HepG2 (cell line): ENCODE measurements around the gene TNFRSF1B. TPM values are rescaled to one million over a fixed set of nuclear protein-coding genes. Genes with fewer than 3 reads are reported as not detected.
A peak's percentile ranks its signal among the peaks of the same experiment; 100 is the strongest.

Experiments
- ATAC-seq: fragments of 200-7000 bp; cut with Tn5 transposase; 3 replicates; pipeline ENCODE4 v1.9.1; 2020; ENCODE audit warnings: mild to moderate bottlenecking, moderate library complexity
- BruUV-seq: library from RNA; stranded (reverse); fragments of 400-500 nt; replicated peaks from 2 replicates; lab custom pipeline; 2021; lab: Mats Ljungman, UMichigan
- CTCF ChIA-PET: fragments of 300-600 bp; formaldehyde crosslinking; extraction: SDS; loops from one replicate; lab custom pipeline; 2021; ENCODE audit warnings: low total read pairs, inconsistent platforms, low intra/inter-chr PET ratio; lab: Yijun Ruan, JAX
- POLR2A ChIA-PET: fragments of 350-600 bp; sonication (Branson Sonifier 250); formaldehyde crosslinking; loops from one replicate; lab custom pipeline; 2020; ENCODE audit warnings: antibody characterized with exemption, inconsistent platforms; lab: Yijun Ruan, JAX
- DNase-seq: peaks from one replicate; pipeline ENCODE4 v3.0.0-alpha.2; 2015; ENCODE audit warnings: low spot score
- FAIRE-seq: peaks from 3 replicates; lab custom pipeline; 2011; peaks lifted over from hg19 to GRCh38; lab: Jason Lieb, UNC
- H2AFZ ChIP-seq: one replicate; pipeline ENCODE4 v1.6.1; 2011; ENCODE audit warnings: low read length, inconsistent platforms
- H3K27ac ChIP-seq: fragments of 300-600 bp; 3 replicates; pipeline ENCODE4 v1.8.0; 2011; ENCODE audit warnings: mixed run types, mild to moderate bottlenecking, mixed read lengths, low read length, inconsistent platforms; ENCODE audit not compliant: insufficient read depth; ENCODE audit errors: extremely low read length
- H3K27me3 ChIP-seq, 2 experiments: fragments of 200-600 bp in 1 of 2; 2 replicates in 1 of 2; 3 replicates in 1 of 2; pipeline versions ENCODE4 v1.6.0 to v1.8.0; 2011; ENCODE audit warnings: low read length in 2 of 2, mild to moderate bottlenecking in 2 of 2, moderate library complexity in 2 of 2, inconsistent platforms in 1 of 2; ENCODE audit not compliant: insufficient read depth in 2 of 2, control insufficient read depth in 1 of 2
- H3K36me3 ChIP-seq, 2 experiments: fragments of 200-600 bp in 1 of 2; replicated peaks in 1 of 2; 2 replicates in 1 of 2; 3 replicates in 1 of 2; pipeline versions ENCODE4 v1.5.1 to v1.8.0; 2011; ENCODE audit warnings: low read length in 2 of 2, inconsistent platforms in 1 of 2; ENCODE audit not compliant: insufficient read depth in 2 of 2, control insufficient read depth in 1 of 2
- H3K4me1 ChIP-seq: 2 replicates; pipeline ENCODE4 v1.5.1; 2012; ENCODE audit warnings: low read length, inconsistent platforms; ENCODE audit not compliant: insufficient read depth
- H3K4me2 ChIP-seq: 2 replicates; pipeline ENCODE4 v1.6.0; 2011; ENCODE audit warnings: low read depth, low read length, inconsistent platforms
- H3K4me3 ChIP-seq, 3 experiments: fragments of 200-600 bp in 1 of 3; sonication (generic), shearing (Covaris generic) in 1 of 3; replicated peaks in 1 of 3; 2 replicates each; pipeline ENCODE4 v1.5.1; 2011 to 2016; ENCODE audit warnings: low read length in 3 of 3, inconsistent platforms in 2 of 3, low read depth in 2 of 3, mild to moderate bottlenecking in 2 of 3, control low read depth in 1 of 3, mixed read lengths in 1 of 3; ENCODE audit not compliant: insufficient read depth in 1 of 3
- H3K79me2 ChIP-seq: one replicate; pipeline ENCODE4 v1.6.1; 2011; ENCODE audit warnings: low read length, inconsistent platforms; ENCODE audit not compliant: insufficient read depth
- H3K9ac ChIP-seq: 2 replicates; pipeline ENCODE4 v1.6.0; 2011; ENCODE audit warnings: mild to moderate bottlenecking, low read depth, low read length, inconsistent platforms; ENCODE audit not compliant: insufficient read depth
- H3K9me3 ChIP-seq: 2 replicates; pipeline ENCODE4 v1.5.1; 2012; ENCODE audit warnings: mild to moderate bottlenecking, low read length
- H4K20me1 ChIP-seq: 2 replicates; pipeline ENCODE4 v1.6.0; 2011; ENCODE audit warnings: inconsistent platforms, mild to moderate bottlenecking, low read length, moderate library complexity; ENCODE audit not compliant: insufficient read depth
- ASH2L ChIP-seq: fragments of 300-600, 200-600 bp; sonication (generic); IDR thresholded peaks from 2 replicates; pipeline ENCODE4 v1.7.0; 2017; ENCODE audit warnings: low read depth, mild to moderate bottlenecking, moderate library complexity, mixed read lengths, low read length; ENCODE audit not compliant: insufficient read length
- HES4 ChIP-seq: sonication (generic); formaldehyde crosslinking; IDR thresholded peaks from 2 replicates; pipeline ENCODE4 v1.9.0; 2021; ENCODE audit warnings: mild to moderate bottlenecking, missing genetic modification reagents, borderline replicate concordance
- HNRNPL ChIP-seq: fragments of 200-400 bp; formaldehyde crosslinking; IDR thresholded peaks from 2 replicates; pipeline ENCODE4 v1.6.1; 2017; ENCODE audit warnings: mild to moderate bottlenecking, low read depth, low read length
- JARID2 ChIP-seq: sonication (generic); formaldehyde crosslinking; IDR thresholded peaks from 2 replicates; pipeline ENCODE4 v1.8.1; 2023; ENCODE audit warnings: missing genetic modification reagents, inconsistent platforms; ENCODE audit not compliant: insufficient replicate concordance
- KLF13 ChIP-seq: sonication (generic); formaldehyde crosslinking; IDR thresholded peaks from 2 replicates; pipeline ENCODE4 v1.4.0; 2020; ENCODE audit warnings: mild to moderate bottlenecking, missing genetic modification reagents
- NR2F1 ChIP-seq, 2 experiments: fragments of 450-650 bp in 1 of 2; formaldehyde crosslinking in 1 of 2; IDR thresholded peaks; 2 replicates each; pipeline versions ENCODE4 v1.5.0 to v1.6.1; 2016 to 2020; ENCODE audit warnings: mild to moderate bottlenecking in 1 of 2, missing compliant biosample characterization in 1 of 2, missing genetic modification reagents in 1 of 2, moderate library complexity in 1 of 2
- RFXAP ChIP-seq: sonication (generic); formaldehyde crosslinking; IDR thresholded peaks from 2 replicates; pipeline ENCODE4 v1.4.0; 2020; ENCODE audit warnings: missing genetic modification reagents, borderline replicate concordance
- SMYD3 ChIP-seq: sonication (generic); formaldehyde crosslinking; IDR thresholded peaks from 2 replicates; pipeline ENCODE4 v1.8.1; 2023; ENCODE audit warnings: mild to moderate bottlenecking, missing genetic modification reagents
- ZNF468 ChIP-seq: sonication (generic); formaldehyde crosslinking; IDR thresholded peaks from 2 replicates; pipeline ENCODE4 v1.8.0; 2022; ENCODE audit warnings: mild to moderate bottlenecking, moderate library complexity, missing genetic modification reagents
- ZNF556 ChIP-seq: sonication (generic); formaldehyde crosslinking; IDR thresholded peaks from 2 replicates; pipeline ENCODE4 v1.4.0; 2020; ENCODE audit warnings: mild to moderate bottlenecking, missing genetic modification reagents, borderline replicate concordance
- ZSCAN12 ChIP-seq: sonication (generic); formaldehyde crosslinking; IDR thresholded peaks from 2 replicates; pipeline ENCODE4 v1.9.0; 2021; ENCODE audit warnings: mild to moderate bottlenecking, missing genetic modification reagents
- WGBS: methylation state at CpG from one replicate; pipeline ENCODE4 v1.1.6; 2017; ENCODE audit warnings: low lambda C conversion rate; 5-methylcytosine and 5-hydroxymethylcytosine counted together
- in situ Hi-C: cut with HindIII; loops from 2 replicates; pipeline ENCODE4 v1.10.0; 2017; ENCODE audit warnings: low pct_unique_long_range_greater_than_20kb; ENCODE audit not compliant: extremely low pct_ligation_motif_present
- intact Hi-C: fragments of 100-400 bp; cut with micrococcal nuclease; formaldehyde crosslinking; loops from one replicate; pipeline ENCODE4 v1.10.0; 2022; ENCODE audit not compliant: unreplicated experiment
- polyA plus RNA-seq, 8 experiments: library from polyadenylated mRNA; depleted of rRNA in 3 of 8; stranded (reverse) in 7 of 8; unstranded in 1 of 8; fragments of >200 nt; fragmentation: Illumina TruSeq in 4 of 8; extraction: Trizol in 4 of 8; gene quantifications; 2 replicates each; pipeline versions ENCODE4 v1.2.1 to v1.2.3, GENCODE V29; 2011 to 2016; ENCODE audit warnings: low read depth in 4 of 8, missing spikeins in 1 of 8, mixed read lengths in 1 of 8; ENCODE audit not compliant: insufficient read depth in 1 of 8
- total RNA-seq, 5 experiments: library from RNA; depleted of rRNA; stranded (reverse); fragments of >200 nt; fragmentation: Illumina TruSeq; extraction: Trizol; gene quantifications; 2 replicates each; pipeline ENCODE4 v1.2.3, GENCODE V29; 2016; ENCODE audit warnings: low read depth in 1 of 5
- TF ChIP-seq, protein P1 (sequence below): IDR thresholded peaks from 2 replicates; pipeline ENCODE4 v1.6.1; 2016; ENCODE audit warnings: mild to moderate bottlenecking, missing biosample characterization, missing genetic modification reagents
- TF ChIP-seq, protein P2 (sequence below): sonication (generic); formaldehyde crosslinking; IDR thresholded peaks from 2 replicates; pipeline ENCODE4 v1.5.0; 2020; ENCODE audit warnings: missing genetic modification reagents
- TF ChIP-seq, protein P3 (sequence below): sonication (generic); formaldehyde crosslinking; IDR thresholded peaks from 2 replicates; pipeline ENCODE4 v1.8.0; 2022; ENCODE audit warnings: missing genetic modification reagents, low read depth, mild to moderate bottlenecking, borderline replicate concordance

TNFRSF1B gene
- total and polyA plus RNA-seq, 2 of the 13 experiments (the other 11 are each of a cell fraction or from before 2014, with no cell fraction given), result 0.04 to 0.11 TPM

GRCh38 chr1:12203216-12204007 is 36.6 kb downstream of the TNFRSF1B start:
- H4K20me1 ChIP-seq, result no peaks in the 10 kb centered on the region
- no peak for ATAC-seq
- H3K4me2 ChIP-seq, result no peak overlapping the region
- no peak overlapping the region for H2AFZ ChIP-seq
- in situ Hi-C loops, result no loop called here
- peaks cover 21% of the 10 kb centered on the region for H3K4me1 ChIP-seq
- no peaks in the 10 kb centered on the region for H3K9me3 ChIP-seq
- FAIRE-seq, result no peak
- H3K4me3 ChIP-seq, result no peak overlapping the region
- ChIA-PET POLR2A (no interaction called here), CTCF (no interaction called here)
- no peaks in the 10 kb centered on the region for H3K36me3 ChIP-seq
- DNase-seq, result no peak
- 60% methylated on average over 16 of the region's 20 CpGs for WGBS
- no TSS peak for BruUV-seq
- H3K79me2 ChIP-seq, result no peaks in the 10 kb centered on the region
- no peak overlapping the region for H3K27ac ChIP-seq
- intact Hi-C loops, result no loop called here
- H3K9ac ChIP-seq, result no peak overlapping the region
- no peak for TF ChIP-seq SMYD3
- TF ChIP-seq, protein P1, sequence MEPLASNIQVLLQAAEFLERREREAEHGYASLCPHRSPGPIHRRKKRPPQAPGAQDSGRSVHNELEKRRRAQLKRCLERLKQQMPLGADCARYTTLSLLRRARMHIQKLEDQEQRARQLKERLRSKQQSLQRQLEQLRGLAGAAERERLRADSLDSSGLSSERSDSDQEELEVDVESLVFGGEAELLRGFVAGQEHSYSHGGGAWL (CRISPR knock-in tag), result no peak
- TF ChIP-seq, protein P2, sequence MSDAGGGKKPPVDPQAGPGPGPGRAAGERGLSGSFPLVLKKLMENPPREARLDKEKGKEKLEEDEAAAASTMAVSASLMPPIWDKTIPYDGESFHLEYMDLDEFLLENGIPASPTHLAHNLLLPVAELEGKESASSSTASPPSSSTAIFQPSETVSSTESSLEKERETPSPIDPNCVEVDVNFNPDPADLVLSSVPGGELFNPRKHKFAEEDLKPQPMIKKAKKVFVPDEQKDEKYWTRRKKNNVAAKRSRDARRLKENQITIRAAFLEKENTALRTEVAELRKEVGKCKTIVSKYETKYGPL, result no peak
- TF ChIP-seq HNRNPL, result 0 out of 2 replicates have a peak, but pooled peaks have one; percentile 28
- TF ChIP-seq, all 625 proteins: peak for 1
- peaks cover 1 to 3% of the 10 kb centered on the region in 2 experiments; a peak in 2 of 5 replicates for H3K27me3 ChIP-seq

- H2AFZ ChIP-seq, result no peak overlapping the region
- H3K27me3 ChIP-seq, result peaks cover 1 to 2% of the 10 kb centered on the region in 2 experiments; a peak in 2 of 5 replicates
- 39% methylated on average over 5 of the region's 7 CpGs for WGBS
- H3K4me1 ChIP-seq, result peaks cover 17% of the 10 kb centered on the region
- no TSS peak for BruUV-seq
- H3K4me3 ChIP-seq, result no peak overlapping the region
- H3K9me3 ChIP-seq, result no peaks in the 10 kb centered on the region
- DNase-seq (no peak), ATAC-seq (no peak), FAIRE-seq (no peak)
- no peak overlapping the region for H3K4me2 ChIP-seq
- POLR2A ChIA-PET, result no interaction called here
- intact Hi-C loops (no loop called here), in situ Hi-C loops (no loop called here)
- H3K27ac ChIP-seq, result no peak overlapping the region
- no peaks in the 10 kb centered on the region for H3K79me2 ChIP-seq
- no peaks in the 10 kb centered on the region for H4K20me1 ChIP-seq
- H3K36me3 ChIP-seq, result no peaks in the 10 kb centered on the region
- CTCF ChIA-PET, result no interaction called here
- H3K9ac ChIP-seq, result no peak overlapping the region
- TF ChIP-seq ZNF468 (CRISPR knock-in tag), result no peak
- no peak for TF ChIP-seq ASH2L
- no peak for TF ChIP-seq NR2F1 (CRISPR knock-in tag; IDR thresholded peaks at IDR 0.05)
- TF ChIP-seq ZNF556 (CRISPR knock-in tag), result no peak
- TF ChIP-seq ZSCAN12 (CRISPR knock-in tag), result no peak
- TF ChIP-seq JARID2 (CRISPR knock-in tag), result no peak
- no peak for TF ChIP-seq HES4 (CRISPR knock-in tag)
- TF ChIP-seq KLF13, result no peak
- TF ChIP-seq RFXAP, result no peak
- TF ChIP-seq, protein P3, sequence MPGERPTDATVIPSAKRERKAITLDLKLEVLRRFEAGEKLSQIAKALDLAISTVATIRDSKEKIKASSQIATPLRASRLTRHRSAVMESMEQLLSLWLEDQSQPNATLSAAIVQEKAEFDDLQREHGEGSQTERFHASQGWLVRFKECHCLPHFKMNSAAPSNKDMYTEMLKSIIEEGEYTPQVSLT, result no peak
Measured at GRCh38 chr1:12204140-12204539, 37.3 kb downstream of the TNFRSF1B start.
